Midbrain (tissue), 1 donor: ENCODE results near the gene XPO1.
"Not testable (repeated sequence)": the region's sequence is repeated elsewhere in the genome, so short reads cannot be mapped to it uniquely, and the experiment has no call there.

Experiments
- DNase-seq: peaks from one replicate; lab custom pipeline; 2025; lab: John Stamatoyannopoulos, UW

XPO1 gene

DNA sequence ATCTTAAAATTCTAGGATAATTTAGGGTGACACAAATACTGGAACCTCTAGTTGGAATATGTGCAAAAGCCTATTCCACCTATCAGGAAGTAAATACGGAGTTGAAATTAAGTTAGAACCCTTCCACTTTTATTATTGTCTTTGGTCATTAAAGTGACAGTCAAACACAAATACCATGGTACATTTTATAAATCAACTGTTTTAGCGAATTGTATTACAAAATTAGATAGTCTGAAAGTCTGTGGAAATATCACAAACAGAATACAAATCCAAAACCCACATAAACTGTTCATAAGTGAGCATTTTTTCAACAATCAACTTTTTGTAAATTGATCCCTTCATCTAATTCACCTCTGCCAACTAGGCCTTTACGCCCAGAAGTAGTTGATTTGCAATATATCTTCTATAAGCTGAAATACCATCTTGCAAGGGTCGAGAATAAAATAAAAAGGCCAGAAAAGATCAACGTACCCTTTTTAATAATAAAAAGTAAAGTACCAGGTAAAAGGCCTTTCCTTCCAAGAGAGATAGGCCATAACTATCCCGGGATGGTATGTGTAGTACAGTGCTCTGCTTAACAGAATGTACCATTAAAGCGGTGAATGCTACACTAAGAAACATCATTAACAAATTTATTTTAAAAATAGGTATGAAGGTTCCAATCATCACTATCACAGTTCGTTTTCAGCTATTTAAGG, 68.6 kb downstream of the XPO1 start:
- DNase-seq = no peak

DNA sequence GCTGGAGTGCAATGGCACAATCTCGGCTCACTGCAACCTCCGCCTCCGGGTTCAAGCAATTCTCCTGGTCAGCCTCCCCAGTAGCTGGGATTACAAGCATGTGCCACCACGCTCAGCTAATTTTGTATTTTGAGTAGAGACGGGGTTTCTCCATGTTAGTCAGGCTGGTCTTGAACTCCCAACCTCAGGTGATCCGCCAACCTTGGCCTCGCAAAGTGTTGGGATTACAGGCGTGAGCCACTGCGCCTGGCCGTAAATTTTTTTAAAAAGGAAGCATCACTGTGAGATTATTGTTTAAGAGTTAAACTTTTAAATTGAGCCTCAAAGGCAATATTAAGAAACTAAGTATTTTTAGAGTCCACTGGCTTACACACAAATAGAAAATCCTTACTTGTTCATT, 69.9 kb downstream of the XPO1 start:
- DNase-seq = not testable (repeated sequence)

DNA sequence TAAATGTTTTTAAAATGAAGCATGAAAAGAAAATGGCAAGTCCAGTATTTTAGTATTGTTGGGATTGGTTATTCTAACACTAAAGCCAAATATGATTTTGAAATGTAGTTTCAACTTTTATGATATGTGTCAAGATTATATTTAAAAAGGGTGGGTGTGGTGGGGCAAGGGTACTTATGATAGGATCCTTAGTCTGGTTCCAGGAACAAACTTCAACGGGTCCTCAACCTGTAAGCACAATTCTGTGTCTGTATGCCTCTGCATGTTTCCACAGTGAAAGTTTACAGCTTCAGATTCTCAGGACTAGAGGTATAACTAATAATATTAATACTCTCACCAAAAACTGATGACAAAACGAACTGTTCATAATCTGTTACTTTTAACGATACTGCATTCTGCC, 73.1 kb downstream of the XPO1 start:
- no peak for DNase-seq

DNA sequence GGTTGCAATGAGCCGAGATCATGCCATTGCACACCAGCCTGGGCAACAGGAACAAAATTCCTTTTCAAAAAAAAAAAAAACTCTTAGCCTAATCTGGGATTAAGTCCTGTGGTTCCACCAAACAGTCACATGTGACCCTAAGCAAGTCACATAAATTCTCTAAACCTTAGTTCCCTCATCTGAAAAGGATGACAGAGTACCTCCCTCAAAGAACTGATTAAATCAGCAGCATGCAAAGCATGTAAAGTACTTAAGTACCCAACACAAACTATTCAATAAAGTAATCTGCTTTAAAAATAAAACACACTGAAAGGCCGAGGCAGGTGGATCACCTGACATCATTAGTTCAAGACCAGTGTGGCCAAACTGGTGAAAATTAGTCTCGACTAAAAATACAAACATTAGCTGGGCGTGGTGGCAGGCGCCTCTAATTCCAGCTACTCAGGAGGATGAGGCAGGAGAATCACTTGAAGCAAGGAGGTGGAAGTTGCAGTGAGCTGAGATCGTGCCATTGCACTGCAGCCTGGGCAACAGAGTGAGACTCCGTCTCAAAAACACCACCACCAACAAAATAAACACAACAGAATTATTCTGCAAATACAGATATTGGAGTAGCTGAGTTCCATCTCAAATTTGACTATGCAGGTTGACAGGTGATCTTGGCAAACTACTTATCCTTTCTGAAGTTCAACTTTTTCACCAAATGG, 74.2 kb downstream of the XPO1 start:
- DNase-seq = no peak

DNA sequence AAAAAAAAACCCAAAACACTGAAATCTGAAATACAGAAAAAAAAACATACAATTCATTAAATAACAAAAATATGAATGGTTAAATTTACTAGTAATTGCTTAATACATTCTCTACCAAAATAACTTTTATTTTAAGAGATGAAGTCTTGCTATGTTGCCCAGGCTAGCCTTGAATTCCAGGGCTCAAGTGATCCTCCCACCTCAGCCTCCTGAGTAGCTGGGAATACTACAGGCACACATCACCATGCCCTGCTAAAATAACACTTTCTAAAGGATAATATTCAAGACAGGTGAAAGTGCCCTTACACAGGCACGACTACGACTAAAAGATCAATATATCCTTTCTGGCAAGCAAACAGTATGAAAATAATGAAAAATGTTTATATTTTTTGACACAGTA, 76.8 kb downstream of the XPO1 start:
- no peak for DNase-seq

DNA sequence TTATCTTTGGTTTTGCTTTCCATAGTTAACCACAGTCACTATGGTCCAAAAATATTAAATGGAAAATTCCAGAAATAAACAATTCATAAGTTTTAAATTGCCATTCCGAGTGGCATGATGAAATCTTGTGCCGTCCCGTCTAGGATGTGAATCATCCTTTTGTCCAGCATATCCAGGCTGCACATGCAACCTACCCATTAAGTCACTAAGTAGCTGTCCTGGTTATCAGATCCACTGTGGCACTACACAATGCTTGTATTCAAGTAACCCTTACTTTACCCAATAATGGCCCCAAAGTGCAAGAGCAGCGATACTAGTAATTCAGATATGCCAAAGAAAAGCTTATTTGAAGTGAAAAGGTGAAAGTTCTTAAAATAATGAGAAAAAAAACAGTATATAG, 78.0 kb downstream of the XPO1 start:
- no peak for DNase-seq

DNA sequence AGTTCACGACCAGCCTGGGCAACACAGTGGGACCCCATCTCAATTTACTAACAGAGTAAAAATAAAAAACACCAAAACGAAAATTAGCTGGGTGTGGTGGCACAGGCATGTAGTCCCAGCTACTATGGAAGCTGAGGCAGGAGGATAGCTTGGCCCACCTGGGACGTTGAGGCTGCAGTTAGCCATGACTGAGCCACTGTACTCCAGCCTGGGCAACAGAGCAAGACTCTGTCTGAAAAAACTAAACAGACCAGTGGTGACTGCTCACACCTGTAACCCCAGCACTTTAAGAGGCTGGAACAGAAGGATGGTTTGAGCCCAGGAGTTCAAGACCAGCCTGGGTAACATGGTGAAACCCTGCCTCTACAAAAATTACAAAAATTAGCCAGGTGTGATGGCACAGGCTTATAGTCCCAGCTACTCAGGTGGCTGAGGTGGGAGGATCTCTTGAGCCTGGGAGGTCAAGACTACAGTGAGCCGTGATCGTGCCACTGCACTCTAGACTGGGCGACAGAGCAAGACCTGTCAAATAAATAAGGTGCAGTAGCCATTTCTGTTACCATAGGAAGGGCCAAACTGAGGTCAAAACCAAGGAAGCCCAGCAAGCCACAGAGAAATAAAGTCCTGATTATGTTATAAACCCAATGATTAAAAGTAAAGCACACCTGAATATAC, 81.3 kb downstream of the XPO1 start:
- no peak for DNase-seq

DNA sequence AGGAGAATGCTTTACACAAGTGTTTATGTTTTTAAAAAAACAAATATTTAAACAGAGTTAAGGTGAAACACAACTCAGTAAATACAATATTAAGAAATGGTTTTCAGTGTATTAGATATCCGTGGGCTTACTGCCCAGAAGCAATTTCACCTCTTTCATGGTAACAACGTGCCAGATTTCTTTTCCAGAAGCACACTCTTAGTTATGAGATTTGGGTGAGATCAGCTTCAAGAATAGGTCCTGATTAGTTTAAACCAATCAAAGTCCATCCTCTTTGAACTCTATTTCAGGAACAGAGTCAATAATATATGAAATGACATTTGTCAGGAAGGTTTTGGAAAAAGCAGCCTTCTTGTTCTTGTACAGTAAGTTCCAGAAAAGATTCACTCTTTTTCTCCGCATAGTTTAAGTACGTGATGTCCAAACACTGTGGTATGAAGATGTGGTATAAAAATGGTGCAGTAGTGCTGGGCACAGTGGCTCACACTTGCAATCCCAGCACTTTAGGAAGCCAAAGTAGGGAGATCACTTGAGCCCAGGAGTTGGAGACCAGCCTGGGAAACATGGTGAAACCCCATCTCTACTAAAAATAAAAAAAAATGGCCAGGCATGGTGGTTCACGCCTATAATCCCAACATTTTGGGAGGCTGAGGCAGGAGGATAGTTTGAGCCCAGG, 81.9 kb downstream of the XPO1 start:
- DNase-seq = no peak

DNA sequence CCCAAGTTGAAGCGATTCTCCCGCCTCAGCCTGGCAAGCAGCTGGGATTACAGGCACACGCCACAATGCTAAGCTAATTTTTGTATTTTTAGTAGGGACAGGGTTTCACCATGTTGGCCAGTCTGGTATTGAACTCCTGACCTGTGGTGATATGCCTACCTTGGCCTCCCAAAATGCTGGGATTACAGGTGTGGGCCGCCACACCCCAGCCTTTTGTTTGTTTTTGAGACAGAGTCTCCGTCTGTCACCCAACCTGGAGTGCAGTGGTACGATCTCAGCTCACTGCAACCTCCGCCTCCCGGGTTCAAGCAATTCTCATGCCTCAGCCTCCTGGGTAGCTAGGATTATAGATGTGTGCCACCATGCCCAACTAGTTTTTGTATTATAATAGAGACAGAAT, 83.2 kb downstream of the XPO1 start:
- DNase-seq = not testable (repeated sequence)

DNA sequence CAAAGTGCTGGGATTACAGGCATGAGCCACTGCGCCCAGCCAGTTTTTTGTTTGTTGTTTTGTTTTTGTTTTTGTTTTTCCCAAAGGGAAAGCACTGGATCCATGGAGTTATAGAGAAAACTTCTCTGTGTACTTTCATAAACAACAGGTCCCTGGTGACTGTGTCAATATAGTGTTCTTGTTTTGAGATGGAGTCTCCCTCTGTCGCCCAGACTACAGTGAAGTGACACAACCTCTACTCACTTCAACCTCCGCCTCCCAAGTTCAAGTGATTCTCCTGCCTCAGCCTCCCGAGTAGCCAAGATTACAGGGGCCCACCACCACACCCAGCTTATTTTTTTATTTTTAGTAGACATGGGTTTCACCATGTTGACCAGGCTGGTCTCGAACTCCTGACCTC, 83.8 kb downstream of the XPO1 start:
- DNase-seq = no peak

DNA sequence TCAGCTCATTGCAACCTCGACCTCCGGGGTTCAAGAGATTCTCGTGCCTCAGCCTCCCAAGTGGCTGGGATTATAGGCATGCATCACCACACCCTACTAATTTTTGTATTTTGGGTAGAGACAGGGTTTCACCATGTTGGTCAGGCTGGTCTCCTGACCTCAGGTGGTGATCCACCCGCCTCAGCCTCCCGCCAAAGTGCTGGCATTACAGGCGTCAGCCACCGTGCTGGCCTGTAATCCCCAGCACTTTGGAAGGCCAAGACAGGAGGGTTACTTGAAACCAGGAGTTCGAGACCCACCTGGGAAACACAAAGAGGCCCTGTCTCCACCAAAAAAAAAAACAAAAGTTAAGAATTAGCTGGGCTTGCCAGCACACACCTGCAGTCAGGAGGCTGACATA, 85.8 kb downstream of the XPO1 start:
- DNase-seq = no peak

DNA sequence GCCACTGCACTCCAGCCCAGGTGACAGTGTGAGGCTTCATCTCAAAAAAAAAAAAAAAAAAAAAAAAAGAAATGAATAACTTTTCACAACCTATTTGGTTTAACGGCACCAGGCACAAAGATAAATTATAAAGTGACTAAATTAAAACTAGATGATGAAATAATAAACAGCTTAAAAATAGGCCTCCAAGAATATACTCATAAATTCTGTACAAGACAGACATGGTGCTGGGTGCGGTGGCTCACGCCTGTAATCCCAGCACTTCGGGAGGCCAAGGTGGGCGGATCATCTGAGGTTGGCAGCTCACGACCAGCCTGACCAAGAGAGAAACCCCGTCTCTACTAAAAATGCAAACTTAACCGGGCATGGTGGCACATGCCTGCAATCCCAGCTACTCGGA, 87.0 kb downstream of the XPO1 start:
- no peak for DNase-seq

DNA sequence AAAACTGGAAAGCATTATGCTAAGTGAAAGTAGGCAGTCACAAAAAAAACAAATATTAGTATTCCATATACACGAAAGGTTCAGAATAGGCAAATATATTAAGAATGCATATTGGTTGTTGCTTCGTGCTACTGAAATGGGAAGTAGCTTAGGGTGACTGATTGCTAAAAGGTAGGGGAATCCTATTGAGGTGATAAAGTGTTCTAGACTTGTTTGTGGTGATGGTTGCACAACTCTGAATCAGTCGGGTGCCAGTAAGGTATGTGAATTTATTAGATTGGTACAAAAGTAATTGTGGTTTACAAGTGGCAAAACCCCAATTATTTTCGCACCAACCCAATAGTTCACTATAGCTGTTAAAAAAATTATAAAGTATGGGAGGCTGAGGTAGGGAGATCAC, 88.0 kb downstream of the XPO1 start:
- DNase-seq = no peak

DNA sequence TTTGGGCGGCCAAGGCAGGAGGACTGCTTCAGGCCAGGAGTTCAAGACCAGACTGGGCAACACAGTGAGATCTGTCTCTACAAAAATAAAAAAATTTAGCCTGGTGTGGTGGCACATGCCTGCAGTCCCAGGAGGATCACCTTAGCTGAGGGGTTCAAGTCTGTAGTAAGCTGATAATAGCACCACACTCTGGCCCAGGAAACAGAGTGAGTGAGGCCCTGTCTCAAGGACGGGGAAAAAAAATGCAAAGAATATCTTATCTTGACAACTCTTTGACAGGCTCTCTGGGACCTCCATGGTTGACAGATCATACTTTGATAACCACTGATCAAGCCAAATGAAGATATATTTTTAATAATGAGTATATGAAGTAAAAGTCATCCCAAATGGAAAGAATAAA, 89.9 kb downstream of the XPO1 start:
- DNase-seq = no peak

DNA sequence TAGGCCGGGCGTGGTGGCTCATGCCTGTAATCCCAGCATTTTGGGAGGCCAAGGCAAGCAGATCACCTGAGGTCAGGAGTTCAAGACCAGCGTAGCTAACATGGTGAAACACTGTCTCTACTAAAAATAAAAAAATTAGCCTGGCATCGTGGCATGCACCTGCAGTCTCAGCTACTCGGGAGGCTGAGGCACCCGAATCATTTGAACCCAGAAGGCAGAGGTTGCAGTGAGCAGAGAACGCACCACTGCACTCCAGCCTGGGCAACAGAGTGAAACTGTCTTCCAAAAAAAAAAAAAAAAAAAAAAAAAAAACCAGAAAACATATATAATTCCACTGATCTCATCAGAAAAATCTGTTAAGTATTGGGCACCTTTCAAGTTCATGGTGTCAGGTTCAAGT, 91.2 kb downstream of the XPO1 start:
- not testable (repeated sequence) for DNase-seq

DNA sequence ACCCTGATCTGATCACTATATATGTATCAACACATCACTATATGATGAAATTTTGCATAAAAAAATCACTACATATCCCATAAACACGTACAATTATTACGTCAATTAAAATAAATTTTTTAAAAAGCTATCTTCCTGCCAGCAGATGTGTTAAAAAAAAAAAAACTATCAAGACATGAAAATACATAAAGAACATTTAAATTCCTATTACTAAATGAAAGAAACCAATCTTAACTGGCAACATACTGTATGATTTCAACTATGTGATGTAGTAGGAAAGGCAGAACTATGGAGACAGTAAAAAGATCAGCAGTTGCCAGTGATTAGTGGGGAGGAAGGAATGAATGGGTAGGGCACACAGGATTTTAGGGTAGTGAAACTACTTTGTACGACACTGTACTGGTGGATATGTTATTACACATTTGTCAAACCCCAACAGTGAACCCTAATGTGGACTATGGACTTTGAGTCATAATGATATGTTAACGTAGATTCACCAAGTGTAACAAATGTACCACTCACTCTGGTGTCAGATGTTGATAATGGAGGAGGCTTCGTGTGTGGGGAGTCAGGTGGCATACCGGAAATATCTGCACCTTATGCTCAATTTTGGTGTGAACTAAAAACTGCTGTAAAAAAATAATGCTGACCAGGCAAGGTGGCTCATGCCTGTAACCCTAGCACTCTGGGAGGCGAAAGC, 94.7 kb downstream of the XPO1 start:
- DNase-seq = no peak

DNA sequence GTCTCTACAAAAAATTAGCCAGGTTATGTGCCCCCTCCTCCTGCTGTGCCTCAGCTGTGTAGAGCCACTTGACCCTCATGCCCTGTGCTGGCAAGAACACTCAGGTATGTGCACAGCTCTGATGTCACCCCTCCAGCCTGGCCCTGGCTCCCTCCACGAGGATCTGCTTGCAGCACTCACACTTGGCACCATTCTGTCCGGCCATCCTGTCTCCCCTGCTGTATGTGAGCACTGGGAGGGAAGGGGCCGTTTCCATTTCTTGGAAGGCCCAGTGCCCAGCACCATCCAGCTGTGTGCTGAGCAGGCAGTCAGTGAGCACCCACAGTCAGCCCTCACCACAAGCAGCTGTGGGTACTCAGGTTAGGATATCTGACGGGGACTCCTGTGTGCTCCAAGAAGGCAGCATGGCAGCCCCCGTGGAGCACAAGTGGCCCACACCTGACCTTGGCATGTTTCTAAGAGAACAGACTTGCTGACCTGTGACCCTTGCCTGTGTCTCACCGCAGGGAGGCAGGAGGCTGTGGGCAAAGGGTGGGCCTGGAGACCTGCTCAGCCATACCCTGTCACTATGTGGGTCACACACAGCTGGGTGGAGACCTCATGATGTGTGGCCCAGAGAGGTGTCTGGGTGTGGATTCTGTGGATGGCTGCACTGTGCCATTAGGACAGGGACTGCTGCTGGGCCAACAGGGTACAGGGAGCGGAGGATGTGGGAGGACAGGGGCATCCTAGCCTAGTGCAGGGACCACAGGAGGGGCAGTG, 98.7 kb downstream of the XPO1 start:
- DNase-seq = no peak

DNA sequence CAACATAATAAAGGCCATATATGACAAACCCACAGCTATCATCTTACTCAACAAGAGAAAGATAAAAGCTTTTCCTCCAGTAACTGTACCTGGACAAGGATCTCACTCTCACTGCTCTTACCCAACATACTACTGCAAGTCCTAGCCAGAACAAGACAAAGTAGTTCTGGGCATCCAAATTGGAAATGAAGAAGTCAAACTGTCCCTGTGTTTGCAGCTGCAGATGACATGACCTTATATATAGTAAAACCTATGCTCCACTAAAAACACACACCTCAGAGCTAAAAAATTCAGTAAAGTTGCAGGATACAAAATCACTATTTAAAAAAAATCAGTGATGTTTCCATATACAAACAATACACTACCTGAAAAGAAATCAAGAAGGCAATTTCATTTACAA, 99.5 kb downstream of the XPO1 start:
- no peak for DNase-seq

DNA sequence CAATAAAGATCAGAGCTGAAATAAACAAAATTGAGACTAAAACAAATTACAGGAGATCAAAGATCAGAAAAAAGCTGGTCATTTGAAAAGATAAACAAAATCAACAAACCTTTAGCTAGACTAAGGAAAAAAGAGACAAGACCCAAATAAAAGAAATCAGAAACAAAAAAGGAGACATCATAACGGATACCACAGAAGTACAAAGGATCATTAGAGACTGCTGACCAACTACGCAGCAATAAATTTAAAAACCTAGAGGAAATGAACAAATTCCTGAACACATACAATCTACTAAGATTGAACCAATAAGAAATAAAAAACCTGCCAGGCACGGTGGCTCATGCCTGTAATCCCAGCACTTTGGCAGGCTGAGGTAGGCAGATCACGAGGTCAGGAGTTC, 101.0 kb downstream of the XPO1 start:
- no peak for DNase-seq

DNA sequence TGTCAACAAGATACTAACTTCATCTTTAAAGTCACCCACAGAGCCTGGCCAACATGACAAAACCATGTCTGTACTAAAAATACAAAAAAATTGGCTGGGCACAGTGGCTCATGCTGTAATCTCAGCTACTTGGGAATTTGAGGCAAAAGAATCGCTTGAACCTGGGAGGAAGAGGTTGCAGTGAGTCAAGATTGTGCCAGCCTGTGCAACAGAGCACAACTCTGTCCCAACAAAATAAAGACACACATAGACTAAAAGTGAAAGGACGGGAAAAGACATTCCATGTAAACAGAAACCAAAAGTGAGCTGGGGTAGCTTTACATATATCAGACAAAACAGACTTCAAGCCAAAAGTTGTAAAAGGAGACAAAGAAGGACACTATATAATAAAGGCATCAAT, 102.1 kb downstream of the XPO1 start:
- DNase-seq = no peak

DNA sequence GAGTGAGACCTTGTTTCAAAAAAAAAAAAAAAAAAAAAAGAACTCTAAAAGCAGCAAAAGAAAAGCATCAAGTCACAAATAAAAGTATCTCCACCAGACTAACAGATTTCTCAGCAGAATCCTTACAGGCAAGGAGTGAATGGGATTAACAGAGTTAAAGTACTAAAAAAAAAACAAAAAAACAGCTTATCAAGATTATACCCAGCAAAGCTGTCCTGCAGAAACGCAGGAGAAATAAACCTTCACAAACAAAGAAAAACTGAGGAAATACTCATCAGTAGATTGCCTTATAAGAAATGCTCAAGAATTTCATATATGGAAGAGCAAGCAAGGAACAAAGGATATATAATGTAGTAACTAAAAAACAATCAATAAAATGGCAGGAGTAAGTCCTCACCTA, 102.9 kb downstream of the XPO1 start:
- no peak for DNase-seq
